Peyer's patch (tissue), 4 donors: Measurements from ENCODE around the gene ZNF697.

ENCODE experiments used
- POLR2A ChIP-seq, 2 donors: fragments of 450-650 bp; IDR thresholded peaks; one replicate each; pipeline ENCODE4 v1.5.1; 2017; ENCODE audit warnings: antibody characterized with exemption in 2 of 2, mild to moderate bottlenecking in 2 of 2, moderate library complexity in 2 of 2
- TF ChIP-seq, protein P1 (sequence below), 6 experiments: fragments of 450-650 bp in 4 of 6; fragments of 200-600 bp in 2 of 6; sonication (generic) in 1 of 6; IDR thresholded peaks; one replicate each; pipeline ENCODE4 v1.5.1; 2017 to 2019; ENCODE audit warnings: antibody characterized with exemption in 6 of 6, mild to moderate bottlenecking in 3 of 6, moderate library complexity in 1 of 6

DNA sequence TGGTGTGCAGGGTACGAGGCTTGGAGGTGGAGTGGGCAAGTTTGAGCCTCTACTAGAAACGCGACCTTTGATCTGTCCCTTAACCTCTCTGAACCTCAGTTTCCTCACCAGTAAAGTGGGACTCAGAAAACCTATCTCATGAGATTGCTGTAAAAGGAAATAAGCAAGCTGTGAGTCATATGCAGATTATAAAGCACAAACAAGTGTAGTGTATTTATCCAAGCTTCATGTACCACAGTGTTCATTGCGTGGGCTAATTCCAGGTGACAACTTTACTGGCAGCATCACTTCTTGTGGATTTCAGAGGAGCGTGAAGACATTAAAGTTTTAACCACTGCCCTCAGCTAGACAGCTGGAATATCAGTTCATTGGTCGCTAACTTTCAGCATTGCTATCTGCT, 44.4 kb downstream of the ZNF697 start:
- TF ChIP-seq, protein P1, sequence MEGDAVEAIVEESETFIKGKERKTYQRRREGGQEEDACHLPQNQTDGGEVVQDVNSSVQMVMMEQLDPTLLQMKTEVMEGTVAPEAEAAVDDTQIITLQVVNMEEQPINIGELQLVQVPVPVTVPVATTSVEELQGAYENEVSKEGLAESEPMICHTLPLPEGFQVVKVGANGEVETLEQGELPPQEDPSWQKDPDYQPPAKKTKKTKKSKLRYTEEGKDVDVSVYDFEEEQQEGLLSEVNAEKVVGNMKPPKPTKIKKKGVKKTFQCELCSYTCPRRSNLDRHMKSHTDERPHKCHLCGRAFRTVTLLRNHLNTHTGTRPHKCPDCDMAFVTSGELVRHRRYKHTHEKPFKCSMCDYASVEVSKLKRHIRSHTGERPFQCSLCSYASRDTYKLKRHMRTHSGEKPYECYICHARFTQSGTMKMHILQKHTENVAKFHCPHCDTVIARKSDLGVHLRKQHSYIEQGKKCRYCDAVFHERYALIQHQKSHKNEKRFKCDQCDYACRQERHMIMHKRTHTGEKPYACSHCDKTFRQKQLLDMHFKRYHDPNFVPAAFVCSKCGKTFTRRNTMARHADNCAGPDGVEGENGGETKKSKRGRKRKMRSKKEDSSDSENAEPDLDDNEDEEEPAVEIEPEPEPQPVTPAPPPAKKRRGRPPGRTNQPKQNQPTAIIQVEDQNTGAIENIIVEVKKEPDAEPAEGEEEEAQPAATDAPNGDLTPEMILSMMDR (IDR thresholded peaks at IDR 0.05): no peak
- no peak for TF ChIP-seq POLR2A (IDR thresholded peaks at IDR 0.05)
